ENCODE results near the gene ZFAND3.

Gene ZFAND3

DNA sequence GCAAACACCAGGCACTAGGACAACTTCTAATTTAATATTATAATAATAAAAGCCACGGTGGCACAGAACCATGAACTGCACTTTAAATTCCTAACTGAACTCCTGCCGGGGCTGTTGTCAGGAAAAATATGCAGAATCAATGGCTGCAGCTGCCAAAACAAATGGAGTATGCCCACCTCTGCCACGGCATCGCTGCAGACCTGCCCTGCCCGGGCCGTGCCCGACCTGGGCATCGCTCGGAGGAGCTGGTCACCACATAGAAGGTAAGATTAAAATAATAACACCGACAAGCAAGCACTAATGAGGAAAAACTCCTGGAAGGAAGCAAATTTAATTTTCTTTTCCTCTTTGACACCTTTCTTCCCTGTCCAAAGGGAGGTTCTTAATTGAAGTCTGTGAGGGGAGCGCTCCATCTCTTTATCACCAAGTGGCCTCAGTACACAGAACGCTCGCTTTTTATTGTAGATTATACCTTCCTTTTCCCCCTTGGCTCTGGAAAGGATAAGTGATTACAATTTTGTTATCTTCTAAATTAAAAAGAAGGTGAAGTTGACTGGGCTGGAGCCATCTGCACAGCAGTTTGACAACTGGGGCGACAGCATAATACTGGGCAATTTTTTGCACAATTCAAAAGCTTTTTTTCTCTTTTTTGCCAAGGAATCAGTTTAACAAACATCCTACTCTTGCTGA, 351.3 kb downstream of the ZFAND3 start:
- DNase-seq (ENCODE audit: low spot score) = no peak

DNA sequence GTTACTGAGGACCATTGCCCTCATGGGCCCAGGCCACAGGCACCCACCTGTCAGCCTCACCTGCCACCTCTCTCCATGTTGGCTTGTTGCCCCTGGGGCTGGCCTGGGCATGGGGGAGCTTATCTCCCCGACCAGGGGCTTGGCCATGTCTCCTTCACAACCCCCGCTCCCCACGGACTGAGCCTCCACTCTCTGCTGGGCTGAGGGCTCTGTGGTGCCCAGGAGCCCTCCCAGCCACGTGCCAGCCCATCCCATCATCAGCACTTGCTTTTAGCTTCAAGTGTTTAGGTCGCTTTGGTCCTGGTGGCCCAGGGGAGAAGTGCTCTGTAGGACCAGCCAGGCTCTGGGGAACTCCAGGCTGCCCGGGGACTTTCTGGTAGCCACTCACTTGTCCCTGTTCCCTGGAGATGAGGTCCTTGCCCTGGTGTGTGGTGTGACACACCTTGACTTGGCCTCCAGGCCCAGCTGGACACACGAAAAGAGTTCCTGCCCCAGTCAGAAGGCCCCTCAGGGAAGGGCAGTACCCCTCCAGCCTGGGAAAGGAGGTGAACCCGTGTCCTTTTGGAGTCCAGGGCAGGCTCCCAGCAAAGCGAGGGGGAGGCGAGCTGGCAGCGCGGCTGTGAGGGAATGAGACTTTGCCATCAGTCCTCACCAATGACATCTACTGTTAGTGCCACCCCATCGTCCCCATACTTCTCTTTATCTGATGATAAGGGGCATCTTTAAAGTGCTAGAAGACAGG, 352.6 kb downstream of the ZFAND3 start:
- in situ Hi-C loops (cut with MboI; ENCODE audit: low sequenced_read_pairs, unreplicated experiment) = no loop called here
- no peak for DNase-seq (ENCODE audit: low spot score)
- TF ChIP-seq, protein P1, sequence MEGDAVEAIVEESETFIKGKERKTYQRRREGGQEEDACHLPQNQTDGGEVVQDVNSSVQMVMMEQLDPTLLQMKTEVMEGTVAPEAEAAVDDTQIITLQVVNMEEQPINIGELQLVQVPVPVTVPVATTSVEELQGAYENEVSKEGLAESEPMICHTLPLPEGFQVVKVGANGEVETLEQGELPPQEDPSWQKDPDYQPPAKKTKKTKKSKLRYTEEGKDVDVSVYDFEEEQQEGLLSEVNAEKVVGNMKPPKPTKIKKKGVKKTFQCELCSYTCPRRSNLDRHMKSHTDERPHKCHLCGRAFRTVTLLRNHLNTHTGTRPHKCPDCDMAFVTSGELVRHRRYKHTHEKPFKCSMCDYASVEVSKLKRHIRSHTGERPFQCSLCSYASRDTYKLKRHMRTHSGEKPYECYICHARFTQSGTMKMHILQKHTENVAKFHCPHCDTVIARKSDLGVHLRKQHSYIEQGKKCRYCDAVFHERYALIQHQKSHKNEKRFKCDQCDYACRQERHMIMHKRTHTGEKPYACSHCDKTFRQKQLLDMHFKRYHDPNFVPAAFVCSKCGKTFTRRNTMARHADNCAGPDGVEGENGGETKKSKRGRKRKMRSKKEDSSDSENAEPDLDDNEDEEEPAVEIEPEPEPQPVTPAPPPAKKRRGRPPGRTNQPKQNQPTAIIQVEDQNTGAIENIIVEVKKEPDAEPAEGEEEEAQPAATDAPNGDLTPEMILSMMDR (IDR thresholded peaks at IDR 0.05; ENCODE audit: borderline replicate concordance, control extremely low read depth, extremely low read depth, insufficient read depth, missing control alignments) = no peak

More for the DNA sequence above, 351.3 kb downstream of the ZFAND3 start:
- TF ChIP-seq, protein P1 (IDR thresholded peaks at IDR 0.05; ENCODE audit: borderline replicate concordance, control extremely low read depth, extremely low read depth, insufficient read depth, missing control alignments) = no peak
- in situ Hi-C loops (cut with MboI; ENCODE audit: low sequenced_read_pairs, unreplicated experiment) = no loop called here

DNA sequence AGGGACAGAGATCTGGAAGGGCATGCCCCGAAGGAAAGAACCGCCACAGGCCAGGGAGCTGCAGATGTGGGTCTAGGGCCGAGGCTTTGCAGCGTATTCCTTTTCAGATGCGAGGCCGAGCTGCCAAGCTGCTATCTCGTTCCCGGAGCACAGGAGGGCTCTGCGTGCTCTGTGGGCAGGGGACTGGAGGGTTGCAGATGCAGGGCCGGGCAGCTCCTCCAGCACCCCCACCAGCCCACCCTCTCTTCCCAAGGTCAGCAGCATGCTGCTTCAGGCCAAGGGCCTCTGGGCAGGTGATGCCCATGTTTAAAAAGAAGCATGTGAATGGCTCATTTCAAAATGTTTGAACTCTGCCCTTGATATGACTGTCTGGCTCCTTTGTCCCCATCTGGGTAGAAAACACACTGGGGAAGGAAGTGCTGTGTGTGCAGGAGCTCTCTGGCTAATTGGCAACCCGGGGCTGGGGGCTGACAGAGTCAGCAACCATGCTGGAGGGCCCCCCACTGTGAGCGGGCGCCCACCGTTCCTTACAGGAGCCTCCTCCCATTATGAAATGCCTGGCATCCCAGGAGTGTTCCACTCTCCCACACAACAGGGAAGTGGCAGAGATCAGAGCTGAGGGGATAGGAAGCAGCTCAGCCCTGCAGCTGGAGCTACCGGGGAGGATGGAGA, 353.3 kb downstream of the ZFAND3 start:
- DNase-seq (ENCODE audit: low spot score) = no peak
- TF ChIP-seq, protein P1 (IDR thresholded peaks at IDR 0.05; ENCODE audit: borderline replicate concordance, control extremely low read depth, extremely low read depth, insufficient read depth, missing control alignments) = no peak

DNA sequence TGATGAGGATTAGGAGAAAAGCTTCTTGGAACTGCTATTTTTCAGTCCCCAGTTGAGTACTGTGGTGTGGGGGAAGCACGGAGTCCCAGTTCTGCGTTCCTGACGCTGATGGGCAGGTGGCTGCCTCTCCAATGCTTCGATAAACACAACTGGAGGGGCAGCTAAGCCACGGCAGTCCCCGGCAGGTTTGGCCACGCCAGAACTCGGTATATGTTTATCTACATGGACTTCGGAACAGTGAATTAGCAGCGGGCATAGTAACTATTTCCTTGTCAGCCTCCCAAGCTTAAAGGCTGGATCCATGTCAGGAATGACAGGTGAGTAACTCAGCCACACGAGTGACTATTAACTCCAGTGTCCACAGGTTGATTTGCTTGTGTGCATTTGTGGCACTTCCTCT, 354.4 kb downstream of the ZFAND3 start:
- no peak for DNase-seq (ENCODE audit: low spot score)
- in situ Hi-C loops (cut with MboI; ENCODE audit: low sequenced_read_pairs, unreplicated experiment) = no loop called here
- TF ChIP-seq, protein P1 (IDR thresholded peaks at IDR 0.05; ENCODE audit: borderline replicate concordance, control extremely low read depth, extremely low read depth, insufficient read depth, missing control alignments) = no peak

More for the DNA sequence above, 353.3 kb downstream of the ZFAND3 start:
- in situ Hi-C loops (cut with MboI; ENCODE audit: low sequenced_read_pairs, unreplicated experiment) = no loop called here

DNA sequence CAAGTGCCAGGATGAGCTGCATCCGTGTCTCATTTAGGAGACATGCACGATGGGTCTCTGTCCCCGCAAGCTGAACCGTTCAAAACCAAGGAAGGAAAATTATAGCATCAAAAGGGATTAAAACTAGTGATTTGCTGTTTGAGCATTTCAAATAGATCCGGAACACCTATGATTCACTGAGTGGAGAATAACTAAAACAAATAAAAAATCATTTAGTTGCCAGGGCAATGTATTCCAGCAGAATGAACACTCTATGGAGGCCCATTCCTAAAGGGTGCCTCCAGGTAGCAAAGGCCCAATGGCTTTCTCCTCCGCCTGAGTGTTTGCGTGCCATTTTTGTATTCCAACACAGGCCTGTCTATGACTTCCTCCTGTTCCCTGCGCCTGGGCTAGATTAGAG, 354.8 kb downstream of the ZFAND3 start:
- DNase-seq (ENCODE audit: low spot score) = no peak
- TF ChIP-seq, protein P1 (IDR thresholded peaks at IDR 0.05; ENCODE audit: borderline replicate concordance, control extremely low read depth, extremely low read depth, insufficient read depth, missing control alignments) = no peak
- in situ Hi-C loops (cut with MboI; ENCODE audit: low sequenced_read_pairs, unreplicated experiment) = no loop called here

DNA sequence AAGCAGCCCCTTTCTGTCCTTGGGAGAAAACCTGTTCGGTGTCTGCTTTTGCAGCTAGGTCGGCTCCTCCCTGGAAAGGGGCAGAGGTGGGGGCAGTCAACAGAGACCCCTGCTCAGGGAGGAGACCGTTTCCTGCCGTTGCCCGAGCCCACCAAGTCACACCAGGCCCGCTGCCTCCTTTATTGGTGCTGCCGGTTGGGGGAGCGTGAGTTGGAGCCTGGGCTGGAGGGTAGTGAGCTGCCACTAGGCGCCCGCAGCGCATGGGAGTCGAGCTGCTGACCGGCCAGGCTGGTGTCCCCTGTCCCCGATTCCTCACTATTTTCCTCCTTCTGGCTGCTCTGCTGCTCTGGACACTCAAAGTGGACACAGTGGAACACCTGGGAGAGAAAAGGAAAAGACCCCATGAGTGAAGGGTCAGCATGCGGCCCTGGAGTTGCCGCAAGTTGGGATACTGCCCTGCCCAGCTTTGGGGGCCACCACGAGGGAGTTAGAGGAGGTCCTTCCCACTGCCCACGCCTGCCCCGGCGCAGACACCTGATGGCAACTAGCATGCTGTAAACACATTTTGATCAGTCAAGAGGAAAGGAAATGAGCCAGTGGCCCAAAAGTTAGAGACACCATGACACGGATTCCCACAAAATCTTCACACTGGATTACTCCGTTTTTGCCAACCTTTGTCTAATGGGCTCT, 355.4 kb downstream of the ZFAND3 start:
- no peak for DNase-seq (ENCODE audit: low spot score)
- in situ Hi-C loops (cut with MboI; ENCODE audit: low sequenced_read_pairs, unreplicated experiment) = no loop called here
- TF ChIP-seq, protein P1 (IDR thresholded peaks at IDR 0.05; ENCODE audit: borderline replicate concordance, control extremely low read depth, extremely low read depth, insufficient read depth, missing control alignments) = no peak

Data from GM13976 (cell line).